ENCODE data around the gene PABPN1. TPM values are rescaled to one million over a fixed set of nuclear protein-coding genes. Genes with fewer than 3 reads are reported as not detected.

The PABPN1 gene
- total RNA-seq, 1 donor from 2014 or later, result 134 TPM

DNA sequence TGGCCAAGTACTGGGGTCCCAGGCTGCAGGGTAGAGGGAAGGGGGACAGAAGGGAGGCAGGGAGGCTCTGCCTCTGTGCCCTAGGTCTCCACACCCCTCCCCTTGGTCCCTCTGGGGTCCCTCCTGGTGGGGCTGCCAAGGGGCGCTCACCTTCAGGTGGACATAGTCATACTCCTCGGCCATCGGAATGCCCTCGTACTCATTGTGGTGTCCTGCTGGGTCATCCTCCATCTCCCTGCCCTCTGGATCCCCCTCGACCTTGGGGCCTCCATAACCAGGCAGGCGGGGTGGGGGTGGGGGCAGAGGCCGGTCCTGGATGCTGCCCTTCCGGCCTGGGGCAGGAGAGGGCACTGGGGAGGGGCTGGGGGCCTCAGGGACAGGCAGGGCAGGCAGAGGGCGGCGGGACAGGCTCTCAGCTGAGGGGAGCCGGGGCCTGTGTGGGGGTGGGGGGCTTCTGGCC lies 37.9 kb downstream of the PABPN1 start:
- no peak for TF ChIP-seq CTCF (IDR thresholded peaks at IDR 0.05; ENCODE audit: insufficient read depth, low read length, severe bottlenecking)
- no peak overlapping the region for H3K4me3 ChIP-seq (ENCODE audit: low read depth, low read length)
- FAIRE-seq (no peak), DNase-seq (ENCODE audit: low read depth) (no peak)
- no peaks in the 10 kb centered on the region for H3K27me3 ChIP-seq (ENCODE audit: control insufficient read depth, insufficient read depth, low read length)
- H3K36me3 ChIP-seq (ENCODE audit: control insufficient read depth, insufficient read depth, low read length), result peaks cover 8% of the 10 kb centered on the region

- no peak for FAIRE-seq
- no peak for TF ChIP-seq CTCF (IDR thresholded peaks at IDR 0.05; ENCODE audit: insufficient read depth, low read length, severe bottlenecking)
- H3K4me3 ChIP-seq (ENCODE audit: low read depth, low read length), result no peak overlapping the region
These were observed 38.6 kb downstream of the PABPN1 start for GRCh38 chr14:23359722-23360447.

DNA sequence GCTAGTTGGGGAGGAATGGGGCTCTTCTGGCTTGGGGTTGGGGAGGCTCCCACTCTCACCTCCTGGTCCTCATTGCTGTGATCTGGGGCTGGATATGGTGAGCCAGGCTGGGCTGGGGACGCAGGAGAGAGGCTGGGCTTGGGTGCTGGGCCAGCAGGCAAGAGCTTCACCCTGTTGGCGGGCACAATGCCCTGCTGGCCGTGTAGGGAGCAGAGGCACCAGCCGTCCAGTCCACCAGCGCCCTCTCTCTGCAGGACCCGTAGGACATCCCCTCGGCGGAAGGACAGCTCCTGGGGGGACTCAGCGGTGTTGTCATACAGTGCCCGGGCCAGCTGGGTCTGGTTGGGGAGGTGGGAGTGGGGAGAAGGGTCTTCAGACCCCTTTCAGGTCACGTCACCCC lies 39.2 kb downstream of the PABPN1 start:
- H3K27me3 ChIP-seq (ENCODE audit: control insufficient read depth, insufficient read depth, low read length), result no peaks in the 10 kb centered on the region
- H3K36me3 ChIP-seq (ENCODE audit: control insufficient read depth, insufficient read depth, low read length), result peaks cover 8% of the 10 kb centered on the region
- DNase-seq (ENCODE audit: low read depth) (no peak), FAIRE-seq (no peak)
- H3K4me3 ChIP-seq (ENCODE audit: low read depth, low read length), result no peak overlapping the region
- TF ChIP-seq CTCF (IDR thresholded peaks at IDR 0.05; ENCODE audit: insufficient read depth, low read length, severe bottlenecking), result peak; percentile 18

More at GRCh38 chr14:23359722-23360447, 38.6 kb downstream of the PABPN1 start:
- H3K36me3 ChIP-seq (ENCODE audit: control insufficient read depth, insufficient read depth, low read length), result peaks cover 8% of the 10 kb centered on the region
- no peaks in the 10 kb centered on the region for H3K27me3 ChIP-seq (ENCODE audit: control insufficient read depth, insufficient read depth, low read length)
- DNase-seq (ENCODE audit: low read depth), result no peak

GRCh38 chr14:23361320-23361719 lies 40.1 kb downstream of the PABPN1 start:
- TF ChIP-seq CTCF (IDR thresholded peaks at IDR 0.05; ENCODE audit: insufficient read depth, low read length, severe bottlenecking), result no peak
- H3K4me3 ChIP-seq (ENCODE audit: low read depth, low read length), result no peak overlapping the region
- H3K36me3 ChIP-seq (ENCODE audit: control insufficient read depth, insufficient read depth, low read length), result peaks cover 8% of the 10 kb centered on the region
- FAIRE-seq (peak; percentile 62), DNase-seq (ENCODE audit: low read depth) (peak; percentile 15)
- no peaks in the 10 kb centered on the region for H3K27me3 ChIP-seq (ENCODE audit: control insufficient read depth, insufficient read depth, low read length)

- FAIRE-seq (no peak), DNase-seq (ENCODE audit: low read depth) (no peak)
- Histone ChIP-seq H3K27me3 (ENCODE audit: control insufficient read depth, insufficient read depth, low read length) (no peaks in the 10 kb centered on the region), H3K4me3 (ENCODE audit: low read depth, low read length) (no peak overlapping the region), H3K36me3 (ENCODE audit: control insufficient read depth, insufficient read depth, low read length) (peaks cover 8% of the 10 kb centered on the region)
- TF ChIP-seq CTCF (IDR thresholded peaks at IDR 0.05; ENCODE audit: insufficient read depth, low read length, severe bottlenecking), result no peak
These were observed 40.5 kb downstream of the PABPN1 start for GRCh38 chr14:23361763-23362162.

DNA sequence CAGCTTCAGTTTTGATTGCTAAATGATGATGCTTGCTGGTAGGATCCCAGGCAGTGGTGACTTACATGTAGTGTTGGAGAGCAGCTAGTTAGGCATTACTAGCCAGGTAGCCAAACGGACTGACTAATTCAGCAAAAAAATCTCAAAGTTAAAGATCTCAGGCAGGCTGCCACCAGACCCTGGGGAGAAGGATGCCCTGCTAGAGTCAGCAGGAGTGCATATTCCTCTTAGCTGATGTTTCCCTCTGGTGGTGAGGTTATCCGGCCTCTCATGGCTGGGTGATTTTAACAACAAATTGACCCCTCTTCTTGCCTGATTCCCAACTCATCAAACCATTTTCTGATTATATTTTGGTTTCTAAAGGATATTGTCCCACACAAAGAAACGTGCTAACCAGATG lies 40.9 kb downstream of the PABPN1 start:
- FAIRE-seq, result no peak
- no peak for DNase-seq (ENCODE audit: low read depth)
- Histone ChIP-seq H3K27me3 (ENCODE audit: control insufficient read depth, insufficient read depth, low read length) (no peaks in the 10 kb centered on the region), H3K4me3 (ENCODE audit: low read depth, low read length) (no peak overlapping the region), H3K36me3 (ENCODE audit: control insufficient read depth, insufficient read depth, low read length) (peaks cover 8% of the 10 kb centered on the region)
- TF ChIP-seq CTCF (IDR thresholded peaks at IDR 0.05; ENCODE audit: insufficient read depth, low read length, severe bottlenecking), result no peak

All from bronchial epithelial cell (primary cell).